HG02852 (cell line): ENCODE measurements around the gene NBPF1.
"Not testable (repeated sequence)": the region's sequence is repeated elsewhere in the genome, so short reads cannot be mapped to it uniquely, and the experiment has no call there.

Experiments
- ATAC-seq: cut with Tn5 transposase; IDR thresholded peaks from one replicate; pipeline ENCODE4 v1.9.1; 2021; ENCODE audit warnings: mild to moderate bottlenecking, moderate library complexity; ENCODE audit not compliant: unreplicated experiment

Gene NBPF1

DNA sequence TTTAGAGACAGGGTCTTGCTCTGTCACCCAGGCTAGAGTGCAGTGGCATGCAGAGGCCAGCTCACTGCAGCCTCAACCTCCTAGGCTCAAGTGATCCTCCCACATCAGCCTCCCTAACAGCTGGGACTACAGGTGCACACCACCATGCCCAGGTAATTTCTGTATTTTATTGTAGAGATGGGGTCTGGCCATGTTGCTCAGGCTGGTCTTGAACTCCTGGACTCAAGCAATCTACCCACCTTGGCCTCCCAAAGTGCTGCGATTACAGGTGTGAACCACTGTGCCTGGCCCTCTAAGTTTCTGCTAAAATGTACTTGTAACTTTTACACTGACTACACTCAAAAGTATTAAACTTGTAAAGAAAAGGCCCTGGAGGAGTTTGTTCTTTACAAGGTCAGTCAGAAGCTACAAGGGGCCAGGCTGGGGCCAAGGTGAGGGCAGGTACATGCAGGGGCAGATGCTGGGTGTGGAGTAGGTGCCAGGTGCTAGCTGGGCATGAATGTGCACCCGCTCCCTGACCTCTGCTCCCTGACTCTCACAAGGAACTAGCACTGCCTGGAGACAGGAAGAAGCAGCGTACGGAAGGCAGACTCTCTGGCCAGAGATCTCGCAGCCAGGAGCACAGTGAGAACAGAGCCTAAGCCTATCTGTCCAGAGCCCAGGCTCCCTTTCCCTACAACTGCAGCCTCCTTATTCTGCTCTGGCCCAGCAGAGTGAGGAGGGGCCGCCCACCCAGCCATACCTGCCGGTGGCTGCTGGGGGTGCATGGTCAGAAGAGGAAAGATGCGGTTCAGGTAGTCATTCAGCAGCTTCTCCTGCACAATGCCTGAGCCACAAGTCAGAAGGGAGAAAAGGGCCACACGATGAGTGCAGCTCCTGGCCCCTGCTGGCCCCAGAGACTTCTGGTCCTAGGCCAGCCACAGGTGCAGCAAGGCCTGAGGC is 28.9 kb upstream of the NBPF1 start:
- not testable (repeated sequence) for ATAC-seq

DNA sequence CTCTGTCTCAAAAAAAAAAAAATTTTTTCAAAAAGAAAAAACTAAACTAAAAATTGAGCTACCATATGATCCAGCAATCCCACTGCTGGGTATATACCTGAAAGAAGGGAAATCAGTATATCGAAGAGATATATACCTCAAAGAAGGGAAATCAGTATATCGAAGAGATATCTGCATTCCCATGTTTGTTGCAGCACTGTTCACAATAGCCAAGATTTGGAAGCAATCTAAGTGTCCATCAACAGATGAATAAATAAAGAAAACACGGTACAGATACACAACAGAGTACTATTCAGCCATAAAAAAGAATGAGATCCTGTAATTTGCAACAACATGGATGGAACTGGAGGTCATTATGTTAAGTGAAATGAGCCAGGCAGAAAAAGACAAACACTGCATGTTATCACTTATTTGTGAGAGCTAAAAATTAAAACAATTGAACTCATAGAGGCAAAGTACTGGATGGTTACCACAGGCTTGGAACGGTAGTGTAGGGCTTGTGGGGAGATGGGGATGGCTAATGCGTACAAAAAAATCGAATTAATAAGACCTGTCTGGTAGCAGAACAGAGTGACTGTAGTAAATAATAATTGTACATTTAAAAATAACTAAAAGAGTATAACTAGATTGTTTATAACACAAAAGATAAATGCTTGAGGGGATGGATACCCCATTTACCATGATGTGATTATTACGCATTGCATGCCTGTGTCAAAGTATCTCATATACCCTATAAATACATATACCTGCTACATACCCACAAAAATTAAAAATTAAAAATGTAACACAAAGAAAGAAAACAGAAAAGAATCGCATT is 28.0 kb upstream of the NBPF1 start:
- ATAC-seq, result not testable (repeated sequence)

DNA sequence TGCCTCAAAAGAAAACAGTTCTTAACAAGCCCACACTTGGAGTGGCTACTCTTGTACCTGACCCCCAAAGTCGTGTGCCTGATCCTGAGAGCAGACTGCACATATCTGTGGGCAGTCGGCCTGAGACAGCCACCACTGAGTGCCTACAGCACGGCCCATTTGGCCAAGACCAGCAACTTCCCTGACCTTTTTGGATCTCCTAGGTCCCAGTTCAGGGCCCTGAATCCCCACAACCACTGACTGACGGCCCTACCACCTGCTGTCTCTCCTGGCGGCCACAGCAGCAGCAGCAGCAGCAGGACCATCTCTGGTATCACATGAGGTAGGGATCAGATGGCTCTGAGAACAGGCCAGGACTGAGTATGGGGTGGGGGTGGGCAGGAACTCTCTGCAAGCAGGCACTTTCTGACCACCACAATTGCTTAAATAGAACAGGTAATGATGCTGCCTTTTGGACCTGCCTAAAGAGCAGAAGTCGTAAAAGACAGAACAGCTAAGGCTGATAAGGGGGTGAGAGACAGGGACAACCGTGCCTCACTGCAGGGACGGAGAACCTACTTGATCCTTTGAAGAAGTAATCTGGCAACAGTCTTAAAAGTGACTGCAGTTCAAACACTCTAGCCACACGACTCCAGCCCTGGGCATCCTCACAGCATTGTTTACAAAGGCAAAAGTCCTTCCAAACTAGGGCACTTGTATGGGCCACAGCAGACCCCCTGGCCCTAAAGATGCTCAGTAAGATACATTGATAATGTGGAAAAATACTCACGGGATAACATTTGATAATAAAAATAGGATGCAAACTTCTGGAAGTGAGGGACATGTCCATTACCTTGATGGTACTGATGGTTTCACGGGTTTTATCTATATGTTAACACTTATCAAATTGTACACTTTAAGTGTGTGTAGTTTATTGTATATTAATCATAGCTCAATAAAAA is 26.0 kb upstream of the NBPF1 start:
- not testable (repeated sequence) for ATAC-seq

DNA sequence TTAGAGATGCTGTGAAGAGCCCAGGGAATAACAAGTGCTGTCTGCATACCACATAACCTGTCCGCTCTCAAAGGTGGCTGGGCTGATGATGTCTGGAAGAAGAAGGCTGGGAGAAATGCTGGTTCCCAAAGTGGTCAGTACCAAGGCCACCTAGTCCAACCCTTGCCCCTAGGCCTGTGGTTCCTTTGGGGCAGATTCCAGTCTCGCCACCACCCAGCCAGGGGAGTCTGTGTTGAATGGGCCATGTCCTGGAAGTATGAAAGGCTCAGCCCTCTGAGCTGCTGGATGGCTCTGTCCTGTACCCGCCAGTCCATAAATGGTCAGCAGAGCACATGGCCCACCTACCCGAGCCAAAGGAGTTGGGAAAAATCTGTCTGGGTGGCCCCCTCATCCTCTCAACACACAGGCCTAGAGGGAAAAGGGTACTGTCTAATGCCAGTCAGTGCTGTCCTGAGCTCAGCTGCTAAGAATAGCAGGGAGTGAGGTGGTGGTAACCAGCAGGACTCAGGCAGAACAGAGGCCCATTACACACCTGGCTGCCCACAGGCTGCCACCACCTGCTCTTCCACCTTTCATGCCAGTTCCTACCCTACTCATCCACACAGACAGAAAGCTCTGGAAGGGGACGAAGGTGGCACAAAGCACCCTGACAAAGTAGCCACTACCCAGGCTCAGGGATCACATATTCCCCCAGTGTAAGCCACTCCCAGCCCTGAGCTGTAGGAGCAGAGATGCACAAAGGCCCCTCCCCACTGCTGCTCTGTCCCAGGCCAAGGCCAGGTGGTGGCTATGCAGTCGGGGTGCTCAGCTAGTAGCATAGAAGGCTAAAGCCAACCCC is 24.8 kb upstream of the NBPF1 start:
- ATAC-seq, result not testable (repeated sequence)

GRCh38 chr1:16636551-16637195 is 23.3 kb upstream of the NBPF1 start:
- ATAC-seq, result not testable (repeated sequence)

- not testable (repeated sequence) for ATAC-seq
Measured at GRCh38 chr1:16635959-16636358, 22.6 kb upstream of the NBPF1 start.

GRCh38 chr1:16633540-16634282 is 20.3 kb upstream of the NBPF1 start:
- not testable (repeated sequence) for ATAC-seq

DNA sequence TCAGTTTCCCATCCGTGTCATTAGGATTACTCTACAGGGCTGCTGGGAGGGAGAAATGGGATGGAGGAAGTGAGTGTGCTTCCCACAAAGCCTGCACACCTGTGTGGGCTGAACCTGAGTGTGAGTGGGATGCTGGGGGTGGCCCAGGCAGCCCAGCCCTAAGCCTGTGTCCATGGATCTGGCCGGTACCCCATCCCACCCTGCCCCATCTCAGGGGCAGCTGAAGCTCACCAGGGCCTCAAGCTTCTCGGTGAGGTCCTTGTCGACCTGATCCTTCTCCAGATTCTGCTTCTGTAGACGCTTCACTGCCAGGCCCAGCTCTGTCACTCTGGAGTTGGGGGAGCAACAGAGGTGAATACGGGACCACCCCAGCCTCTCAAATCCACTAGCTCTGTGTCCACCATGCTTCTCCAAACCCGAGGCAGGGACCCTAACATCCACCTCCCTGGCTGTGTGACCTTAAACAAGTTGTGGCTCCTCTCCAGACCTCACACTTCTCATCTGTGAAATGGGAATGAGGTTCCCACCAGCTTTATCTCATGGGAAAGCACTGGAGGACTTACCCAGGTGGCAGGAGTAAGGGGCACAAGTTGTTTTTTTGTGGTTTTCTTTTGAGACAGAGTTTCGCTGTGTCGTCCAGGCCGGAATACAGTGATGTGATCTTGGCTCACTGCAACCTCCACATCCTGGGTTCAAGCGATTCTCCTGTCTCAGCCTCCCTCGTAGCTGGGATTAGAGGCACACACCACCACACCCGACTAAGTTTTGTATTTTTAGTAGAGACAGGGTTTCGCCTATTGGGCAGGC is 18.9 kb upstream of the NBPF1 start:
- not testable (repeated sequence) for ATAC-seq

DNA sequence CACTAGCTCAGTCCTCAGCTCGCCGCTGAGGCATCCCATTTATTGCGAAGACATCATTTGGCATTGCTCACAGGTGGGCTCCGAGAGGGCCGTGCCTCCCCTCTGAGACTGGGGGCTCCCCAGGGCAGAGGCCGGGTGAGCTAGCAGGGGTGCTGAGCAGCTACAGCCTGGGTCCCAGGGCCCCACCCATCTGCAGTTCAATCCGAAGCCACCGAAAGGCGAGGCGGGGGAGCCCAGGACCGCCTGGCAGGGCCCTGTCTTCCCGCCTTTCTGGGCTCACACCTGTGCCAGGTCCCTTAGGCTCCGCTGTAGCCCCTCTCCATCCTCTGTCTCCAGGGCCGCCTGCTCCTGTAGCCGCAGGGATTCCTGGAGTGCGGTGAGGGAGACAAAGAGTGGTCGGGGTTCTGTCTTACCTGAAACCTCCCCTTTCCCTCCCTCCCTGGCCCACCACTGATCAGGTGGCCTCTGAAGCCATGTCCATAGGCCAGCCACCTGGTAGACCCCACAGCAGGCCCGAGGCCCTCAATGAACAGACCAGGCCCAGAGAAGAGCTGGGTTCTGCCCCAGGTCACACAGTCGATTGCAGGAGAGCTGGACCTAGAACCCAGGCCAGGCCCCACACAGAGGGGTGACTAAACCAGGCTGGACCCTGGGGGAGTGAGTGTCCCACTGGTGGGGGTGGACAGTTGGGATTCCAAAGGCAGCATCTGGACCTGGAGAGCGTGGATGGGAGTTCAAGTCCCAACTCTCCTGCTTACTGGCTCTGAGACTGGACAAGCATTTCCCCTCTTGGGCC is 18.1 kb upstream of the NBPF1 start:
- no peak for ATAC-seq

GRCh38 chr1:16630661-16631247 is 17.4 kb upstream of the NBPF1 start:
- no peak for ATAC-seq

DNA sequence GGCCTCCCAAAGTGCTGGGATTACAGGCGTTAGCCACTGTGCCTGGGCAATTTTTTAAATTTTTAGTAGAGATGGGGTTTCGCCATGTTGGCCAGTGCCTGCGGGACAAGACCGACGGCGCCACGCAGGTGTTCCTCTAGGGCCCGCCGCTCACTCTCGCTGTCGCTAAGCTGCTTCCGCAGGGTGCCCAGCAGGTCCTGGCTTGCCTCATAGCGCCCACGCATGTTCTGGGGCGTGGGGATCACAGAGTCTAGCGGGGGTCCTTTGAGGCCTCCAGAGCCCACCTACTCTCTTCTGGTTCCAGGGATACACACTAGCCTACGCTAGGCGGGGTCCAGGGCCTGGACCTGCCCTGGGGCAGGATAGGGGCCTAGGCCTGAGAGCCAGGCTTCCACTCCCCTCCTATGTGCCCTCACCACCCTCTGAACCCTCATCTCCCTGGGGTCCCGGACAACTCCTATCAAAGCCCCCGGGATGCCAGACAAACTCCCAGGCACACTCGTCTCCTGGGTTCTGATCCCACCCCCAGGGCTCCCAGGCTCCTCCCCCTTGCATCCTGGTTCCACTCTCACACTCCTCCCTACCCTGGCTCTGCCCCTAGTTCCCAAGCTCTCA is 16.7 kb upstream of the NBPF1 start:
- ATAC-seq, result not testable (repeated sequence)

DNA sequence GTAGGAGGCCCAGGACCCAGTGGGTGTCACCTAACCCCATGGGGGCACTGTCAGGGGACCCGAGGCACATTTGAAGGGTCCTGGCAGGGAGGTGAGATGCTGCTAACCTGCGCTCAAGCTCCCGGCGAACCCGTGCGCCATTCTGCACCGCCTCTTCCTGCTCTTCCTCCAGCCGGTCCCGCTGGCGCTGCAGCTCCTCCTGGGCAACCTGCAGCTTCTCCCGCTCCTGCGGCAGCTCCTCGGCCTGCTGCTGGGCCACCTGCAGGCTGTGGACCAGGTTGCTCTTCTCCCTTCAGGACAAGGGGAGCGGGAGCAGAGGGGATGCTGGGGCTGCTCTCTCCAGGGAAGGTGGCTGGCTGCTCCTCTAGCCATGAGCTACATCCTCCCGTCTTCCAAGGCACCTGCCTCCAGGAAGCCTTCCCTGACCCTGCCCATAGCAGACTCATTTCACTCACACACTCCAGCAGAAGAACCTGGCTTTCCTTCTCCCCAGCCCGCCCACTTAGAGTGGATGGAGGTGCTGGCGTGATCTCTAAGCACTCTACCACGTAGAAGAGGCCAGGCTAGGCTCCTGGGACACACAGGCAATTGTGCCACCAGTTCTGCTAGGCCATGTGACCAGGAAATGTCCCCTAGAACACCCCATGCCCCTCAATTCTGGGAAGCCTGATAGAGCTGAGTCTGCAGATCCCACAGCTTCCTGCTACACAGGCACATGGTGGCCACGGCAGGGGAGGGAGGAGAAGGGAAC is 15.2 kb upstream of the NBPF1 start:
- no peak for ATAC-seq

DNA sequence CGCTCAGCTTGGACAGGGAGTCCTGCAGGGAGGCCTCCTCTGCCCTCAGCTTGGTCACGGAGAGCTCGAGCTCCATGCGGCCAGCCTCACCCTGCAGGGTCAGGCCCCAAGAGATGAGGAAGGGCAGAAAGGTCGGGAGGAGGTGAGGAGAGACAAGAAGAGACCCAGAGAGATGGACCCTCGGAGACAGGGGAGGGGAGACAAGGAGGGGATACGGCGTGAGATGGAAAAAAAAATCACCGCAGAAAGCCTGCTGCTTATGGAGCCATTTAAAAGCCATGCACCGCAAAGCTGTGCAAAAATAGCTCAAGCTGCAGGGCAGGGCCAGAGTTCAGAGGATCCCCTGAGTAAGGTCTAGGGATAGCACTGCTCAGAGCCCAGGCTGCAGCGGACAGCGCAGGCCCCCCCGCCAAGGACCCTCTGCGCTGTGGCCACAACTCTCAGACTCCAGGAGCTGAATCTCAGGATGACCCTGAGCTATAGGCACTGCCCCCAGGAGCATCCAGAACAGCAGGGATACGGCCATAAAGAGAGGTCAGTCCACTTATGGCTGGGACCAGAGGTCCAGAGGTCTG is 13.1 kb upstream of the NBPF1 start:
- ATAC-seq, result not testable (repeated sequence)

DNA sequence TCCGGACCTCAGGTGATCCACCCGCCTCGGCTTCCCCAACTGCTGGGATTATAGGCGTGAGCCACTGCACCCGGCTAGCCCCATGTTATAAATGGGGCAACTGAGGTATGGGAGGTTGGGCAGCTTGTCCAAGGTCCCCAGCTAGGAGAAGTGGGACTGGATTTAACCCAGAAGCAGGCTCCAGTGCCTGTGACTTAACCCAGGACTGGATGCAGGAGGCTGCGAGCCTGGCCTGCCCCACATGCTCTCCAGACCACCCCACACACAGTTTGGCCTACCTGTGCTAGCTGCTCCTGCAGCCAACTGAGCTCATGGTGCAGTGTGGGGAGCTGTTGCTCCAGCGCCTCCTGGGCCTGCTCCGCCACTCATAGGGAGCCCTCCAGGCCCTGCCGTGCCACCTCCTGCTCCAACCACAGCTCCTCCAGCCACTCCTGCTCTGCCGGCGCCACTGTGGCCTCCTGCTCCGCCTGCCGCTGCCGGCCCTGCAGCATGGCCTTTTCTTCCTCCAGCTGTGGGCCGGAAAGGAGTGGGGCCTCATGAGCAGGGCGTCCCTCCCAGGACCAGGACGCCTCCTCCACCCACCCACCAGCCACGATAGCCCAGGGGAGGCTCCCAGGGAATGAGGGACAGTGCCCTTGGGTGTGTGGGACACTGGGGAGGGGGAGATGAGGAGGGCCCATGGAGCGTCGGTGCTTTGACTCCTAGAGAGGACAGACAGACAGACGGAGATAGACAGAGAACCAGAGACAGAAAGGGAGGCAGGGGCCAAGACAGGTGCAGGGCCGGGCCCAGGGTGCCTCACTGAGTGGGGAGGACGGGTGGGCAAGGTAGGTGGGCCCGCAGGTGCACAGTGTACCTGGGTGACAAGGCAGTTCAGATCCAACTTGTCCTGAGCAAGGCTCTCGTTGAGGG is 12.4 kb upstream of the NBPF1 start:
- ATAC-seq, result no peak
